ENCODE results near the gene NAV1. TPM values are rescaled to one million over a fixed set of nuclear protein-coding genes. Genes with fewer than 3 reads are reported as not detected.

The NAV1 gene
- total RNA-seq, 1 donor, result 37.6 TPM

GRCh38 chr1:201565024-201565730 is 26.2 kb downstream of the NAV1 start:
- no peak overlapping the region for H3K4me3 ChIP-seq (ENCODE audit: low read depth, low read length)
- no peak for TF ChIP-seq CTCF (IDR thresholded peaks at IDR 0.05; ENCODE audit: insufficient read depth, low read depth, low read length)
- no peak for DNase-seq (ENCODE audit: low read depth)

DNA sequence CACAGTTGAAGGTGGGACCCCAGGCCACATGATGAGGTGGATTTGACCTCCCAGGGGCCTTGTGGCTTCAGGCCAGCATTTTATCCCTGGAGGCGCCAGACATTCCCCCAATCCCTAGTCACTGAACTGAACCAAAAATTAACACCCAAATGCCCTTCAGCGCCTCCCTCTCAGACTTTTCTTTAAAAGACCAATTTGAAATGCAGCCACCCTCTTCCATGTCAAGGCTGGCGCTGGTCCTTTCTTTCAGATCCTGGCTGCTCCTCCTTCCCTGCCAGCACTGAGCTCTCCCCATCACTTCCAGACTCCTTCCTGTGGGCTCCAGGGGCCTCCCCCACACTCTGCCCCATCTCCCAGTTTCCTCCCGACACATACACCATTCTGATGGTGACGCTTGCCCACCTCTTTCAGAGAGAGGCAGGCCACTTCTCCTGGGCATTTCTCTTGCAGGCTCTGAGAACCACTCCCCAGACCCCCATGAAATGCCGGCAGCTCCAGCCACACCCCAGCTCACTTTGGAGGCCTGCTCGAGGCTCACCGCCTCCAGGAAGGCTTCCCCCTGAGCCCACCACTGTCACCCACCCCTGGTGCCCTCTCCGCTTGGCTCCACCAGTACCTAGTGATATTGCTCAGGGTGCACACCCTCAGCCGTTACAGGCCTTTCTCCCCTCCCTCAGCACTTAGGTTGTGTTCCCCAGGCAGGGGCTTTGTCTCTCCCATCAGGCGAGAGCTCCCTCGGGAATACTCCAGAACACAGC is 27.0 kb downstream of the NAV1 start:
- DNase-seq (ENCODE audit: low read depth), result no peak
- no peak overlapping the region for H3K4me3 ChIP-seq (ENCODE audit: low read depth, low read length)
- TF ChIP-seq CTCF (IDR thresholded peaks at IDR 0.05; ENCODE audit: insufficient read depth, low read depth, low read length), result no peak

DNA sequence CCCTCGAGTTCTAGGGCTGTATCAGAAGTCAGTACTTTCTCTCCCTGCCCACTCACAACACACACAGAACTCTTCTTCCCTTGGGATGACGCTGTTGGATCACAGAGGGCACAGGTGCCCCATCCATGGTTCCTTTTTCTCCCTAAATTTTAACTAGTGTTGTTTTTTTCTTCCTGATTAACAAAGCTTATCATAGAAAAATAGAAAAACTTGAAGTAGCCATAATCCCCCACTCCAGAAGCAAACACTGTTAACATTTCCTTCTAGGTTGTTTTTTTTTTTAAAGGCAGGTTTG is 27.5 kb downstream of the NAV1 start:
- no peak for TF ChIP-seq CTCF (IDR thresholded peaks at IDR 0.05; ENCODE audit: insufficient read depth, low read depth, low read length)
- no peak for DNase-seq (ENCODE audit: low read depth)
- no peak overlapping the region for H3K4me3 ChIP-seq (ENCODE audit: low read depth, low read length)

- DNase-seq (ENCODE audit: low read depth), result no peak
- H3K4me3 ChIP-seq (ENCODE audit: low read depth, low read length), result no peak overlapping the region
- TF ChIP-seq CTCF (IDR thresholded peaks at IDR 0.05; ENCODE audit: insufficient read depth, low read depth, low read length), result no peak
Measured at GRCh38 chr1:201566933-201567801, 28.2 kb downstream of the NAV1 start.

GRCh38 chr1:201568265-201568664 is 29.3 kb downstream of the NAV1 start:
- TF ChIP-seq CTCF (IDR thresholded peaks at IDR 0.05; ENCODE audit: insufficient read depth, low read depth, low read length), result no peak
- no peak overlapping the region for H3K4me3 ChIP-seq (ENCODE audit: low read depth, low read length)
- no peak for DNase-seq (ENCODE audit: low read depth)

DNA sequence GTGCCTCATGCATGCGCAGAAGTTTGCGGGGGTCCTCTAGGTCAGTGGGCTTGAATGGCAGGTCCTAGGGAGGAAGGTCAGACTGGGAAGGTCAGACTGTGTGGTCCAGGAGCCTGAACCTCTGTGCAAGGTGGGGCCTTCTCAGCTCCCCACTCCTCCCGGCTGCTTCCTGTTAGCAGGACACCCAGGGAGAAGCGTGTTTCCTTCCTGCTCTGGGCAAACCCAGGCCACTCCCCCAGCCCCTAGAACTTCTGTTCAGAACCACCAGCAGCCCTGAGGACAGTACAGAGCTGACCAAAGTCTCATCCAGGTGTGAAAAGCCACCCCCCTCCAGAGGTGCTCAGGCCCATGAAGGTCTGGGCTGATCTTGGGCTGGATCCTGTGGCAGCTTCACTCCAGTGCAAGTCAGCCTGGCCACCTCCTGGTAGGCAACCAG is 29.9 kb downstream of the NAV1 start:
- no peak overlapping the region for H3K4me3 ChIP-seq (ENCODE audit: low read depth, low read length)

More for the DNA sequence above, 29.9 kb downstream of the NAV1 start:
- TF ChIP-seq CTCF (IDR thresholded peaks at IDR 0.05; ENCODE audit: insufficient read depth, low read depth, low read length), result no peak
- DNase-seq (ENCODE audit: low read depth), result no peak
